Measurements from ENCODE around the gene SPR. TPM values are rescaled to one million over a fixed set of nuclear protein-coding genes. Genes with fewer than 3 reads are reported as not detected.
A peak's percentile ranks its signal among the peaks of the same experiment; 100 is the strongest.

SPR gene
- total RNA-seq, 1 experiment from 2014 or later, result 18.1 TPM

- DNase-seq (ENCODE audit: unreplicated experiment), result no peak
- Mint-ChIP-seq H3K27me3 (ENCODE audit: insufficient read depth, unreplicated experiment) (peaks cover 72% of the 10 kb centered on the region), H3K36me3 (ENCODE audit: insufficient read depth, unreplicated experiment) (no peaks in the 10 kb centered on the region), H3K27ac (ENCODE audit: low read depth, unreplicated experiment) (no peak overlapping the region), H3K9me3 (ENCODE audit: unreplicated experiment) (no peaks in the 10 kb centered on the region), H3K4me3 (ENCODE audit: unreplicated experiment) (no peak overlapping the region), H3K4me1 (ENCODE audit: insufficient read depth, unreplicated experiment) (no peaks in the 10 kb centered on the region)
- POLR2A ChIA-PET, result no interaction called here
- CTCF ChIA-PET, result interaction anchor here (0.8 to 1.2 kb wide), 4 partner anchors 9 to 305 kb away, joined by 3 to 5 read pairs (median 4); partner anchors contain the start of gene SPR
- intact Hi-C loops (cut with micrococcal nuclease), result no loop called here
- TF ChIP-seq CTCF (IDR thresholded peaks at IDR 0.05; ENCODE audit: unreplicated experiment), result no peak
- no TSS peak for BruUV-seq (replicated peaks)
Measured at GRCh38 chr2:72871880-72872279, 15.3 kb upstream of the SPR start.

GRCh38 chr2:72883356-72883962, 3.7 kb upstream of the SPR start:
- H3K36me3 Mint-ChIP-seq (ENCODE audit: insufficient read depth, unreplicated experiment), result no peaks in the 10 kb centered on the region

GRCh38 chr2:72886505-72887031, 640 bp upstream of the SPR start:
- intact Hi-C loops (cut with micrococcal nuclease), result loop anchor here (1.0 to 5.0 kb wide), 2 partner anchors 115 to 1354 kb away; no protein-coding TSS in a partner anchor
- CTCF ChIA-PET, result interaction anchor here (0.7 to 3.1 kb wide), 17 partner anchors 10 to 408 kb away, joined by 3 to 45 read pairs (median 4); partner anchors contain the start of gene EMX1
- H3K4me1 Mint-ChIP-seq (ENCODE audit: insufficient read depth, unreplicated experiment), result peaks cover 26% of the 10 kb centered on the region

More at GRCh38 chr2:72883356-72883962, 3.7 kb upstream of the SPR start:
- ChIA-PET POLR2A (interaction anchor here (0.9 kb wide), 1 partner anchor 126 kb away, joined by 3 read pairs; no protein-coding TSS in a partner anchor), CTCF (interaction anchor here (0.6 to 1.6 kb wide), 8 partner anchors 10 to 209 kb away, joined by 3 to 6 read pairs (median 4); partner anchors contain the start of gene EMX1)
- peak; percentile 52 for DNase-seq (ENCODE audit: unreplicated experiment)
- no peak overlapping the region for H3K4me3 Mint-ChIP-seq (ENCODE audit: unreplicated experiment)
- intact Hi-C loops (cut with micrococcal nuclease), result no loop called here
- BruUV-seq (replicated peaks), result no TSS peak
- H3K27ac Mint-ChIP-seq (ENCODE audit: low read depth, unreplicated experiment), result no peak overlapping the region
- peaks cover 32% of the 10 kb centered on the region for H3K27me3 Mint-ChIP-seq (ENCODE audit: insufficient read depth, unreplicated experiment)
- no peaks in the 10 kb centered on the region for H3K9me3 Mint-ChIP-seq (ENCODE audit: unreplicated experiment)
- TF ChIP-seq CTCF (IDR thresholded peaks at IDR 0.05; ENCODE audit: unreplicated experiment), result no peak
- peaks cover 11% of the 10 kb centered on the region for H3K4me1 Mint-ChIP-seq (ENCODE audit: insufficient read depth, unreplicated experiment)

More at GRCh38 chr2:72886505-72887031, 640 bp upstream of the SPR start:
- peaks cover 9% of the 10 kb centered on the region for H3K36me3 Mint-ChIP-seq (ENCODE audit: insufficient read depth, unreplicated experiment)
- H3K27ac Mint-ChIP-seq (ENCODE audit: low read depth, unreplicated experiment), result no peak overlapping the region
- POLR2A ChIA-PET, result interaction anchor here (0.6 to 1.7 kb wide), 7 partner anchors 17 to 907 kb away, joined by 3 to 6 read pairs (median 4); partner anchors contain the start of genes EMX1 and RAB11FIP5
- H3K27me3 Mint-ChIP-seq (ENCODE audit: insufficient read depth, unreplicated experiment), result peaks cover 10% of the 10 kb centered on the region
- H3K9me3 Mint-ChIP-seq (ENCODE audit: unreplicated experiment), result no peaks in the 10 kb centered on the region
- peak overlapping the region; percentile 75 for H3K4me3 Mint-ChIP-seq (ENCODE audit: unreplicated experiment)
- peak; percentile 47 for DNase-seq (ENCODE audit: unreplicated experiment)
- no TSS peak for BruUV-seq (replicated peaks)
- no peak for TF ChIP-seq CTCF (IDR thresholded peaks at IDR 0.05; ENCODE audit: unreplicated experiment)

Data from MCF 10A (cell line).